Breast epithelium (tissue), 3 donors: Measurements from ENCODE around the gene TLE2.

Experiments
- POLR2AphosphoS5 ChIP-seq, 3 donors: sonication (generic); formaldehyde crosslinking; IDR thresholded peaks; one replicate each; pipeline ENCODE4 v1.6.1; 2017; ENCODE audit warnings: antibody characterized with exemption in 3 of 3
- TF ChIP-seq, protein P1 (sequence below), 3 donors: fragments of 450-650 bp; IDR thresholded peaks; one replicate each; pipeline ENCODE4 v1.5.1; 2016 to 2017; ENCODE audit warnings: antibody characterized with exemption in 3 of 3, mild to moderate bottlenecking in 3 of 3, moderate library complexity in 3 of 3

DNA sequence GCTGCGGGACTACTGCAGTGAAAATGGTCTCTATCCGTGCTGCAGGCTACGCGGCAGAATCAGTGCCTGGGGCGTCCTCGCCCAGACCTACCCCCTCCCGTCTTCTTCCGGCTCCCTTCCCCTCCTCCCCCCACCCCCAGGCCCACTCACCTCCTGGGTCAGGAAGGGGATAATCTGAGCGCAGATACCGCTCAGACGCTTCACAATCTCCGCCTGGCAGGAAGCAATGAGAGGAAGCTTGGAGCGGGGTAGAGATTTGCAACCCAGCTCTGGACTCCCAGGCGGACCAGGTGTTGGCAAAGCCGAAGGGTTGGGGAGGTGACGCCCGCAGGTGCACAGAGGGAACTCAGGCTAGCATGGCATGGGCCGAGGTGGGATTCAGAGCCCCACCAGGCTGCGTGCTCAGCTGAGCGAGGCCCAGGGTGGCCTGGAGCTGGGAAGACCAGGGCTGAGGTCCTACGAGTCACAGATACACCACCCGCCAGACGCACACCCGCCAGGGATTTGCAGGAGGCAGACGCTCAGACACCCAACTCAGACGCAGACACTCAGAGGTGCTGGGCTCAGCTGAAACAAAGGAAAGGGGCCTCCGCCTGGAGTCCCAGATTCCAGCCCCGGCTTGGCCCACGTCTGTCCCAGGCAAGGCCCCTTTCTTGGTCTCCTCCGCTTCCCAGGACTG, 4.1 kb downstream of the TLE2 start:
- TF ChIP-seq POLR2AphosphoS5 (IDR thresholded peaks at IDR 0.05) = no peak
- TF ChIP-seq, protein P1, sequence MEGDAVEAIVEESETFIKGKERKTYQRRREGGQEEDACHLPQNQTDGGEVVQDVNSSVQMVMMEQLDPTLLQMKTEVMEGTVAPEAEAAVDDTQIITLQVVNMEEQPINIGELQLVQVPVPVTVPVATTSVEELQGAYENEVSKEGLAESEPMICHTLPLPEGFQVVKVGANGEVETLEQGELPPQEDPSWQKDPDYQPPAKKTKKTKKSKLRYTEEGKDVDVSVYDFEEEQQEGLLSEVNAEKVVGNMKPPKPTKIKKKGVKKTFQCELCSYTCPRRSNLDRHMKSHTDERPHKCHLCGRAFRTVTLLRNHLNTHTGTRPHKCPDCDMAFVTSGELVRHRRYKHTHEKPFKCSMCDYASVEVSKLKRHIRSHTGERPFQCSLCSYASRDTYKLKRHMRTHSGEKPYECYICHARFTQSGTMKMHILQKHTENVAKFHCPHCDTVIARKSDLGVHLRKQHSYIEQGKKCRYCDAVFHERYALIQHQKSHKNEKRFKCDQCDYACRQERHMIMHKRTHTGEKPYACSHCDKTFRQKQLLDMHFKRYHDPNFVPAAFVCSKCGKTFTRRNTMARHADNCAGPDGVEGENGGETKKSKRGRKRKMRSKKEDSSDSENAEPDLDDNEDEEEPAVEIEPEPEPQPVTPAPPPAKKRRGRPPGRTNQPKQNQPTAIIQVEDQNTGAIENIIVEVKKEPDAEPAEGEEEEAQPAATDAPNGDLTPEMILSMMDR (IDR thresholded peaks at IDR 0.05) = no peak
